HAP-1 (cell line): ENCODE measurements around the gene GH1.
"Not testable (repeated sequence)": the region's sequence is repeated elsewhere in the genome, so short reads cannot be mapped to it uniquely, and the experiment has no call there.

ENCODE experiments used
- DNase-seq, 2 experiments: peaks; one replicate each; pipeline ENCODE4 v3.0.0-alpha.2; 2016 to 2020; ENCODE audit warnings: low spot score in 2 of 2
- H3K27me3 ChIP-seq: fragments of 250-450 bp; sonication (Bioruptor Pico); 2 replicates; pipeline ENCODE4 v1.5.1; 2020; ENCODE audit warnings: low read depth, mild to moderate bottlenecking, moderate library complexity
- H3K36me3 ChIP-seq: fragments of 250-450 bp; sonication (Bioruptor Pico); replicated peaks from 2 replicates; pipeline ENCODE4 v1.5.1; 2020; ENCODE audit warnings: mild to moderate bottlenecking
- H3K4me1 ChIP-seq: fragments of 250-450 bp; sonication (Bioruptor Pico); 2 replicates; pipeline ENCODE4 v1.5.1; 2020; ENCODE audit warnings: mild to moderate bottlenecking
- H3K4me3 ChIP-seq: fragments of 250-450 bp; sonication (Bioruptor Pico); 2 replicates; pipeline ENCODE4 v1.5.1; 2020; ENCODE audit warnings: mild to moderate bottlenecking, moderate library complexity
- H3K9me3 ChIP-seq: fragments of 250-450 bp; sonication (Bioruptor Pico); 2 replicates; pipeline ENCODE4 v1.5.1; 2020; ENCODE audit warnings: mild to moderate bottlenecking, moderate library complexity
- in situ Hi-C: fragments of 300-500 bp; cut with MboI; formaldehyde crosslinking; loops from 3 replicates; pipeline ENCODE4 v1.14.3; 2020; ENCODE audit warnings: low sequenced_read_pairs, inconsistent platforms, mixed read lengths

GH1 gene

DNA sequence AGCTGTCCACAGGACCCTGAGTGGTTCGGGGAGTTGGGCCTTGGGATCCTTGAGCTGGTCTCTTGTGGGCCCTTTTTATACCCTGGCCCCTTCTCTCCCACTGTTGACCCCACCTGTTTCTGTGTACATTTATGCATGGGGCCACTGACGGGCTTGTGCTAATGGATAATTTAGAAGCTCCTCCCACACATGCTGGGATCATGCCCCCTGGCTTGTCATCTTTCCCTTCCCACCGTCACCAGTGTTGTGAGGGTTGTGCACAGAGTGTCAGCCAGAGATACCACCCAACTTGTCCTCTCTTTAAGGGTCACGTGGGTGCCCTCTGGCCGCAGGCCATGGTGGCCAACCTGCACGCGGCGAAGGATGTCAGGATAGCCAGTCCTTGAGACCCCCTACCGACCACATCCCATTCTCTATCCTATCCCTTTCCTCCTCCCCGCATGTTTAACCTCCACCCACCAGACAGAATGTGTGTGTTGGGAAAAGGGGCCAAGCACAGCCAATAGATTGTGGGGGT, at the start of gene GH1:
Gene GH1 (minus strand): TSS at position 51 of the 517 bp plus-strand sequence. CDS start 63 bp downstream, outside the sequence.
- not testable (repeated sequence) for H3K4me3 ChIP-seq, DNase-seq, H3K27me3 ChIP-seq, H3K9me3 ChIP-seq, H3K4me1 ChIP-seq, H3K36me3 ChIP-seq
- in situ Hi-C loops, result loop anchor here (25.0 kb wide), 1 partner anchor 368 kb away; no protein-coding TSS in a partner anchor

DNA sequence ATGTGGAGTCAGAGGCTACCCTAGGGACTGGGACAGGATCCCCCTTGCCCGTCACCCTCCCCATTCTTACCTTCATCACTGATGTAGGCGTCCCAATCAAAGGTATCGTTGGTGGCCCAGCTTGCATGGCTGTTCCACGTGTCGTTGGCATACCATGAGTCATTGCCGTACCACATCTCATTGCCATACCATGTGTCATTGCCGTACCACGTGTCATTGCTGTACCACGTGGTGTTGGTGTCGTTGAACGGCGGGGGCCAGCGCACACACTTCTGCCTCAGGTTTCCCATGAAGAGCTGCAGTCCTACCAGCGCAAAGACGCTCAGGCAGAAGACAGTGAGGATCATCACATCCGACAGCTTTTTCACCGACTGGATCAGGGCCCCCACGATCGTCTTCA, 49.3 kb upstream of the GH1 start:
- H3K4me1 ChIP-seq, result no peaks in the 10 kb centered on the region
- H3K4me3 ChIP-seq, result no peak overlapping the region
- H3K36me3 ChIP-seq, result no peaks in the 10 kb centered on the region
- no peak for DNase-seq
- in situ Hi-C loops, result no loop called here
- H3K9me3 ChIP-seq, result no peaks in the 10 kb centered on the region
- H3K27me3 ChIP-seq, result no peaks in the 10 kb centered on the region

DNA sequence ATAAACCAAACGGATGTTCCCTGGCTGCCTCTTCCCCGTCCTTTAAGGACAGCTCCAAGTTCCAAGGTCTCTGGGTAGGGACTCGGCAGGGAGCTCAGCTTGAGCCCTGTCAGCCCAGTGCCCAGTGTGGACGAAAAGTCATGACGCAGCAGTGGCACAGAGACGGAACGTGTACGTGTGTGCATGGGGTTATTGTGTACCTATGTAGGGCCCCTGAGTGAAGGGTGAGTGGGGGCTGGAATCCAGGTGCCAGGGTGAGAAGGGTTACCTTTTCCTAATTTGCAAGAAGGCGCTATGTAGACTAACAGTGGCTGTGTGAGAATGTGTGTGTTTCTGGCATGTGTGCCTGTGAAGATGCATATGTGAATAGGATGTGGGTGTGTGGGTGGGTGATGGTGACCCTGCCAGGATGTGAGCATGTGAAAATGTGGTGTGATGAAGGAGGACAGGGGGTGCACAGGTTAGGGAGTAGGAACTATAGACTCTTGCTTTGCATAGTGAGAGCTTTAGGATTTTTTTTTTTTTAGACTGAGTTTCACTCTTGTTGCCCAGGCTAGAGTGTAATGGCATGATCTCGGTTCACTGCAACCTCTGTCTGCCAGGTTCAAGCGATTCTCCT, 48.1 kb upstream of the GH1 start:
- Histone ChIP-seq H3K4me3 (no peak overlapping the region), H3K36me3 (no peaks in the 10 kb centered on the region), H3K4me1 (no peaks in the 10 kb centered on the region), H3K27me3 (no peaks in the 10 kb centered on the region), H3K9me3 (no peaks in the 10 kb centered on the region)
- no peak for DNase-seq
- in situ Hi-C loops, result no loop called here

DNA sequence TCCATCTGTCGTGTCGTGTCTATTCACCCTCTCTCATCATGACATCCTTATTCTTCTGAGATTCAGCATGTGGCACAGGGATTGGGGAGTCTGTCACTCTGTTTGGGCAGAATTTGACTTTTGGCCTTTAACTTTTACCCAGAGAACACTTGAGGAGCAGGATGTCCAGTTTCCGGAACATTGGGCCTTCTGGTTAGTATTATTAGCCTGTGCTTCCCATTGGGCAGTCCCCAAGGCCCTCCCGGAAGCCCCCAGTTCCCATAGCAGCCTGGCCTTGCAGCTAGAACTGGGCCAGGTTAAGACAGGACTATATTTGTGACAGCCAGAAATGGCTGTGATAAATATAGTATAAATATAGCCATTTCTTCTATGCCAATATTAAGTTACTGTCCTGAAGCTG, 44.5 kb upstream of the GH1 start:
- no peak overlapping the region for H3K4me3 ChIP-seq
- in situ Hi-C loops, result no loop called here

DNA sequence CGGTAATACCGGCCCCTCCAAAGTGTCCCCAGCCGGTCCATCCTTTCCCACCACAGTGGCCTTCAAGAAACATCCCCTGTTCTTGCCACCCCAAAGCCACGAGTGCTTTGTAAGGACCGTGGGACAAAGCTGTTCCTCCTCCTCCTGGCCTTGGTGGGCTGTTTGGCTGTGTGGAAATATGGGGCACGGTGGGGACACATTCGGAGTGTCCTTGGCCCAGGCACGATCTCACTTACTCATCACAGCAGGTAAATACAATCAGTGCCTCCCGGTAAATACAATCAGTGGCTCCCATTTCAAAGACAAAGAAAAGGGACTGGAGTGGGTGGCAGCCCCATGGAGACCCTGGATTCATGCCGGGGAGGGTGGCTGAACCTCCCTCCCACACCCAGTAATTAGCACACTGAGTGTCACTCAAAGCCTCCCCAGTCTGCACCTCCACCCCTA, 43.7 kb upstream of the GH1 start:
- in situ Hi-C loops, result no loop called here
- Histone ChIP-seq H3K4me3 (no peak overlapping the region), H3K36me3 (no peaks in the 10 kb centered on the region), H3K9me3 (no peaks in the 10 kb centered on the region), H3K27me3 (no peaks in the 10 kb centered on the region), H3K4me1 (no peaks in the 10 kb centered on the region)
- DNase-seq, result no peak

More for the DNA sequence above, 44.5 kb upstream of the GH1 start:
- no peak for DNase-seq
- no peaks in the 10 kb centered on the region for H3K36me3 ChIP-seq
- no peaks in the 10 kb centered on the region for H3K27me3 ChIP-seq
- H3K4me1 ChIP-seq, result no peaks in the 10 kb centered on the region
- no peaks in the 10 kb centered on the region for H3K9me3 ChIP-seq

DNA sequence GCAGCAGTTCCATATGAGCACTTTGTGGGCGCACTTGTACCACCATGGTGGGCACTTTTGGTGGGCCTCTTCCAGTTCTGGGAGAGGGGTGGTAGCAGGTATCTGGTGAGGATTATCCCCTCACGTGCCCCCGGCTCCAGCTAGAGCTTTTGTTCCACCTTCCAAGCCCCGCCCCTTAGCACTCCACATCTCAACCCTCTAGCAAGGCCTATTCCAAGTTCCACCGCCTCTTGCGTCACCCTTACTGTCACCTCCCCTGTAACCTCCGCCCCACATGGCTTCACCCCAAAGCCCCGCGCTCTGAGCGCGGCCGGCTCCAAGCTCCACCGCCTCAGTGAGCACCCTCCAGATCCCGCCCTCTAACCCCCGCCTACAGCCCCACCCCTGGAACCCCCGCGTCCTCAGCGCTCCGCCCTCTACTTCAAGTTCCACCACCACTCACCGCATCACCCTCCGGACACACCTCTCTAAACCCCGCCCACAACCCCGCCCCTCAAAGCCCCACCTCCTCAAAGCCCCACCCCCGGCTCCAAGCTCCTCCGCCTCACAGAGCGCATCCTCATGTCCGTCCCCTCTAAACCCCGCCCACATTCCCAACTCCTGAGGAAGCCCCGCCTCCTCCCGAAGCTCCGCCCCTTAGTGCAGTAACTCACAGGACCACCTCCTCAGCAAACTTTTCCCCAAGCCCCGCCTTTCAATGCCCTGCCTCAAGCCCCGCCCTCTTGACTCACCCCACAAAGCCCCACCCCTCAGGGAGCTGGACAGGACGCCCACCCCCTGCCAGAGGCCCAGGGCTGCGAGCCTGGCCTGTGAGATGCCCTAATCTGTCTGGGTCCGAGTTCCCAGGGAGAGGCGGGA, 42.9 kb upstream of the GH1 start:
- Histone ChIP-seq H3K4me3 (no peak overlapping the region), H3K27me3 (no peaks in the 10 kb centered on the region), H3K9me3 (no peaks in the 10 kb centered on the region), H3K36me3 (no peaks in the 10 kb centered on the region), H3K4me1 (no peaks in the 10 kb centered on the region)
- in situ Hi-C loops, result no loop called here
- peak; percentile 4 to 82 for DNase-seq

DNA sequence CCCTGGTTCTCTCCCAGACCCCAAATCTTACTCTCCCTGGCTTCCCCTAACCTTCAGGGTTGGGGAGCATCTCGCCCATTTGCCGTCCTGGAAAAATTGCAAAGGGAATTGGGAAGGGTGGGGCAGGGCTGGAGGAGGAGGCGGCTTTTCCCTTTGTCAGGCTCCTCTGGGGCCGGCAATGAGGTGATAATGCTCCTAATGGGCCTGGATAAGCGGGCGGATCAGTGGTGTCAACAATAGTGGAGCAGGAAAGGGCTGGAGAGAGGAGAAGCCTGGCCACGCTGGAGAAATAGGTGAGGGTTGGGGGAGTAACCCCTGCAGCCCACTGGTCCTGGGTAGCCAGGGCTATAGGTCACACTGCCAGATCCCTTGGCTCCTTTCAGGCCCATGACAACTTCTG, 41.8 kb upstream of the GH1 start:
- DNase-seq, result no peak
- H3K36me3 ChIP-seq, result no peaks in the 10 kb centered on the region
- H3K27me3 ChIP-seq, result no peaks in the 10 kb centered on the region
- H3K4me1 ChIP-seq, result no peaks in the 10 kb centered on the region
- no peak overlapping the region for H3K4me3 ChIP-seq
- no peaks in the 10 kb centered on the region for H3K9me3 ChIP-seq
- in situ Hi-C loops, result no loop called here

DNA sequence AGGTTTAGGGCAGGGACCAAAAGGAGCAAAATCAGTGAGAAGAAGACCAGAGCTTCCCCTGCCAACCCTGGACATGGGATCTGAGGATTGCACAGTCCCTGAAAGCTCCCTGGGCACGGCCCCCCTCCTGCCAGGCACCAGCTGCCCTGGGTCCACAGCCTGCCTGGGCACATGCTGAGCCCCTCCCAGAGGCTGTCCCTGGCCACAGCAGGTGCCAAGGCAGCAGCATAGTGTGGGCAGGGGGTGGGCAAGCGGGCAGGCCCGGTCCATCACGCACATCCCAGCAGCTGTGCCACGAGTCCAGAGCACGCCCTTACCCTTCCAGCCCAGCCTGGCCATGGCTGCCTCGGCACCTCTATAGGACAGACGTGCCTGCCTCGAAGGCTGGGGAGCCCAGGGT, 41.4 kb upstream of the GH1 start:
- H3K4me3 ChIP-seq, result no peak overlapping the region
- H3K9me3 ChIP-seq, result no peaks in the 10 kb centered on the region
- no peaks in the 10 kb centered on the region for H3K36me3 ChIP-seq
- no peaks in the 10 kb centered on the region for H3K4me1 ChIP-seq
- no peak for DNase-seq
- no peaks in the 10 kb centered on the region for H3K27me3 ChIP-seq
- in situ Hi-C loops, result no loop called here

DNA sequence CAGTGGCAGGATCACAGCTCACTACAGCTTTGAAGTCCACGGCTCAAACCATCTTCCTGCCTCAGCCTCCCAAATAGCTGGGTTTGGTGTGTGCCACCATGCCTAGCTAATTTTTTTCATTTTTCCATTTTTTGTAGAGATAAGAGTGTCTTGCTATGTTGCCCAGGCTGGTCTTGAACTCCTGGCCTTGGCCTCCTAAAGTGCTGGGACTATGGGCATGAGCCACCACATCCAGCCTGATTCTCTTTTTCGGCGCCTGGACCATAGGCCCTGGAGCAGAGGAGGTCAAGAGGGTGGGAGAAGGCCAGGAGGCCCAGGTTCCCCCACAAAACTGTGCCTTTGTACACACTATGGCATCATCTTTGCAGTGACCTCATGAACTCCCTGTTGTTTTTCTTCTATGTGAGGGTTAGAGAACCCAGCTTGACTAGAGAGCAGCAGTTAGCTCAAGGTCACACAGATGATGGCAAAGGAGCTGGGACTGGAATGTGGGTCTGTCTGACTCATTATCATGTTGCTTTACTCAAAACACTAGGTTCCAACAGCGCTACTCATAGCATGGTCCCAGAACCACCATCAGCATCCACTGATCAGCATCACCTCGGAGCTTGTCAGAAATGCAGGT, 37.8 kb upstream of the GH1 start:
- DNase-seq, result no peak
- in situ Hi-C loops, result no loop called here

DNA sequence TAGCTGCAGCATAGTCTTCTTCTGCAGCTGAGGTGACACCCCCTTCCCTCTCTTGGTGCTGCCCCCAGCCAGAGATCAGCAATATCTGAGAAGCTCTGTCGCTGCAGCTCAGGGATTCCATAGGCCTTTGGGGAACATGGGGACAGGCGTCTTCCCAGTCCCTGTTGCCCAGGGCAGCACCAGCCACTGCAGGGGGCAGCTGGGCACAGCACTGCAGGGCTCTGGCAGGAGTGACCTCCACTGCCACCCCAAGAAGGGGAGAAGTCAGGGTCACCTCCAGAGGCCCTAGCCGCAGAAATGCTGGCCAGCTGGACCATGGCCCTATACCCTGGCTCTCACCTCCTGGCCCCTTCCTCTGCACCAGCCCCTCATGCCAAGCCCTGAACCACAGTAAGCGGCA, 37.2 kb upstream of the GH1 start:
- H3K27me3 ChIP-seq, result 0 out of 2 replicates have a peak, but pooled peaks cover 3% of the 10 kb centered on the region
- no peak for DNase-seq
- H3K36me3 ChIP-seq, result no peaks in the 10 kb centered on the region
- no peak overlapping the region for H3K4me3 ChIP-seq
- H3K9me3 ChIP-seq, result no peaks in the 10 kb centered on the region
- in situ Hi-C loops, result no loop called here
- H3K4me1 ChIP-seq, result no peaks in the 10 kb centered on the region

More for the DNA sequence above, 37.8 kb upstream of the GH1 start:
- no peaks in the 10 kb centered on the region for H3K9me3 ChIP-seq
- H3K27me3 ChIP-seq, result 0 out of 2 replicates have a peak, but pooled peaks cover 3% of the 10 kb centered on the region
- H3K4me1 ChIP-seq, result no peaks in the 10 kb centered on the region
- H3K36me3 ChIP-seq, result no peaks in the 10 kb centered on the region
- no peak overlapping the region for H3K4me3 ChIP-seq

DNA sequence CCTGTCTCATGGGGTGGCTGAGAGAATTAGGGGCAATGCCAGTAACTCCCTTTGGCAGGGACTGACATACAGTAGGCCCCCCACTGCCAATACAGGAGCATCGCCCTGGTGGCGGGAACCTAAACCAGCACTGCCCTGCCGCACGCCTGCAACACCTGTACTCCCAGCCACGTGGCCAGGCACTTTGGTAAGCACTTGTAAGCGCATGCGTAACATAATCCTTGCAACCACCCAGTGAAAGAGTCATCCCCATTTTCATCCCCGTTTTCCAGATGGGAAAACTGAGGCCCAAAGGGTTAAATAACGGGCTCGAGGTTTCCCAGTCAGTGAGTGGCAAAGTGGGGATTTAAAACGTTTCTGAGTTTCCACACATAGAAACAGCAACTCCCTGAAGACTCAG, 36.6 kb upstream of the GH1 start:
- DNase-seq, result no peak
- no peaks in the 10 kb centered on the region for H3K9me3 ChIP-seq
- H3K4me3 ChIP-seq, result no peak overlapping the region
- H3K36me3 ChIP-seq, result no peaks in the 10 kb centered on the region
- 0 out of 2 replicates have a peak, but pooled peaks cover 3% of the 10 kb centered on the region for H3K27me3 ChIP-seq
- H3K4me1 ChIP-seq, result no peaks in the 10 kb centered on the region
- in situ Hi-C loops, result no loop called here

DNA sequence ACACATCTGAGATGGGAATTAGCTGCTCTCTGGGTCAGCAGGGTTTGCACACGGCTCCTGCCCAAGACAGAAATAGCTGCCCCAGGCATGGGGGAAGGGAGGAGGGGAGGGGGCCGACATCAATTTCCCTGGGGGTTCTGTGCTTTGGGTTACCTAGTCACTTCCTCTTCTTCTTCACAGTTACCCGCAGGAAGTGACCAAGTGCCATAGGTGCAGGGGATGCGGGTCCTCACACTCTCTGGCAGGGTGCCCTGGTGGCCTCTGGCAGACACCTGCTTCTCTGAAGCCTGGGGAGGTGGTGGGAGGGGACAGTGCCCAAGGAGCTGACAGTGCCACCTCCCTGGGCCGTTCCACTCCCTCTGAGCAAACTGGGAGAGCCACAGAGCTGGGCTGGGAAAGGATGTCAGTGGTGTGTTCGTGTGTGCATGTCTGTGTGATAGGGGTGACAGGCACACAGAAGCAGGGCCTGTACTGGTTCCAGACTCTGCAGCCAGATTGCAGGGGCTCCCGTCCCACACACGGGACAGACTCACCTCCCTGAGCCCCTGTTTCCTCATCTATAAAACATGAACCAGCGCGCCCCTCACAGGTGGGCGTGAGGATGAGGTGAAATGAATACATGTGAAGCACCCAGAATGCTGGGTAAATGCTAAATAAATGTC, 35.9 kb upstream of the GH1 start:
- H3K4me3 ChIP-seq, result no peak overlapping the region
- DNase-seq, result no peak
- H3K9me3 ChIP-seq, result no peaks in the 10 kb centered on the region
- in situ Hi-C loops, result no loop called here
- H3K36me3 ChIP-seq, result no peaks in the 10 kb centered on the region
- H3K4me1 ChIP-seq, result no peaks in the 10 kb centered on the region
- 0 out of 2 replicates have a peak, but pooled peaks cover 3% of the 10 kb centered on the region for H3K27me3 ChIP-seq
